22Rv1 (cell line): ENCODE data around the gene CLEC4D.

Source experiments
- ZFX ChIP-seq: fragments of 450-650 bp; IDR thresholded peaks from 2 replicates; pipeline ENCODE4 v1.6.1; 2017; ENCODE audit warnings: antibody characterized with exemption, borderline replicate concordance
- TF ChIP-seq, protein P1 (sequence below): fragments of 450-650 bp; IDR thresholded peaks from 2 replicates; pipeline ENCODE4 v1.5.1; 2017; ENCODE audit warnings: mild to moderate bottlenecking

DNA sequence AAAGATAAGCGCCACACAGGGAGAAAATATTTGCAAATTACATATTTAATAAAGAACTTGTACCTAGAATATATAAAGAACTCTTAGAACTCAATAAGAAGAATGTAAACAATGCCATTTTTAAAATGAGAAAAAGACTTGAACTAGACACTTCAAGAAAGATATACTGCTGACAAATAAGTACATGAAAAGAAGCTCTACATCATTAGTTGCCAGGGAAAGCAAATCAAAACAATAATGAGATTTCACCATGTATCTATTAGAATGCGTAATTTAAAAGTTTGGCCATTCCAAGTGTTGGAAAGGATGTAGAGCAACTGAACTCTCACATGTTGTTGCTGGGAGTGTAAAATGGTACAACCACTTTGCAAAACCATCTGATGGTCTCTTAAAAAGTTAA lies 34.3 kb downstream of the CLEC4D start:
- TF ChIP-seq ZFX: no peak
- TF ChIP-seq, protein P1, sequence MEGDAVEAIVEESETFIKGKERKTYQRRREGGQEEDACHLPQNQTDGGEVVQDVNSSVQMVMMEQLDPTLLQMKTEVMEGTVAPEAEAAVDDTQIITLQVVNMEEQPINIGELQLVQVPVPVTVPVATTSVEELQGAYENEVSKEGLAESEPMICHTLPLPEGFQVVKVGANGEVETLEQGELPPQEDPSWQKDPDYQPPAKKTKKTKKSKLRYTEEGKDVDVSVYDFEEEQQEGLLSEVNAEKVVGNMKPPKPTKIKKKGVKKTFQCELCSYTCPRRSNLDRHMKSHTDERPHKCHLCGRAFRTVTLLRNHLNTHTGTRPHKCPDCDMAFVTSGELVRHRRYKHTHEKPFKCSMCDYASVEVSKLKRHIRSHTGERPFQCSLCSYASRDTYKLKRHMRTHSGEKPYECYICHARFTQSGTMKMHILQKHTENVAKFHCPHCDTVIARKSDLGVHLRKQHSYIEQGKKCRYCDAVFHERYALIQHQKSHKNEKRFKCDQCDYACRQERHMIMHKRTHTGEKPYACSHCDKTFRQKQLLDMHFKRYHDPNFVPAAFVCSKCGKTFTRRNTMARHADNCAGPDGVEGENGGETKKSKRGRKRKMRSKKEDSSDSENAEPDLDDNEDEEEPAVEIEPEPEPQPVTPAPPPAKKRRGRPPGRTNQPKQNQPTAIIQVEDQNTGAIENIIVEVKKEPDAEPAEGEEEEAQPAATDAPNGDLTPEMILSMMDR: no peak
